Astrocyte (in vitro differentiated cells and primary cell): Measurements from ENCODE around the gene CCN5.

Source experiments
- CTCF ChIP-seq: IDR thresholded peaks from 2 replicates; pipeline ENCODE4 v1.5.1; 2011; ENCODE audit warnings: low read depth, mild to moderate bottlenecking, inconsistent platforms, low read length, moderate library complexity; ENCODE audit not compliant: insufficient read depth
- EZH2 ChIP-seq: IDR thresholded peaks from 2 replicates; pipeline ENCODE4 v1.6.1; 2012; ENCODE audit warnings: mild to moderate bottlenecking, low read length, inconsistent platforms; ENCODE audit not compliant: insufficient read depth

- TF ChIP-seq CTCF: no peak
- TF ChIP-seq EZH2: no peak
These were observed 30.9 kb upstream of the CCN5 start for GRCh38 chr20:44684047-44684967.
